GM19463 (cell line): Measurements from ENCODE around the gene ZDHHC24.

Experiments
- ATAC-seq: cut with Tn5 transposase; IDR thresholded peaks from one replicate; pipeline ENCODE4 v1.9.1; 2021; ENCODE audit warnings: mild to moderate bottlenecking, moderate library complexity; ENCODE audit not compliant: unreplicated experiment

The ZDHHC24 gene

GRCh38 chr11:66566221-66566620, 20.4 kb upstream of the ZDHHC24 start:
- no peak for ATAC-seq

GRCh38 chr11:66564984-66565383, 19.1 kb upstream of the ZDHHC24 start:
- no peak for ATAC-seq

- ATAC-seq = no peak
Measured at GRCh38 chr11:66564538-66564937, 18.7 kb upstream of the ZDHHC24 start.

GRCh38 chr11:66563832-66564231, 18.0 kb upstream of the ZDHHC24 start:
- ATAC-seq = no peak

GRCh38 chr11:66562907-66563583, 17.2 kb upstream of the ZDHHC24 start:
- ATAC-seq = no peak

GRCh38 chr11:66562275-66562674, 16.4 kb upstream of the ZDHHC24 start:
- no peak for ATAC-seq

GRCh38 chr11:66561975-66562248, 16.1 kb upstream of the ZDHHC24 start:
- no peak for ATAC-seq

- no peak for ATAC-seq
Measured at GRCh38 chr11:66561178-66561974, 15.5 kb upstream of the ZDHHC24 start.

GRCh38 chr11:66559866-66560676, 14.2 kb upstream of the ZDHHC24 start:
- ATAC-seq = no peak

- ATAC-seq = no peak
Measured at GRCh38 chr11:66559142-66559865, 13.5 kb upstream of the ZDHHC24 start.

- ATAC-seq = no peak
Measured at GRCh38 chr11:66557733-66558326, 12.0 kb upstream of the ZDHHC24 start.

GRCh38 chr11:66556086-66556485, 10.2 kb upstream of the ZDHHC24 start:
- ATAC-seq = no peak

- ATAC-seq = no peak
Measured at GRCh38 chr11:66555416-66555815, 9.6 kb upstream of the ZDHHC24 start.

- no peak for ATAC-seq
Measured at GRCh38 chr11:66554602-66555001, 8.8 kb upstream of the ZDHHC24 start.

GRCh38 chr11:66550887-66551286, 5.0 kb upstream of the ZDHHC24 start:
- no peak for ATAC-seq

- no peak for ATAC-seq
Measured at GRCh38 chr11:66549696-66550095, 3.8 kb upstream of the ZDHHC24 start.

GRCh38 chr11:66548774-66549630, 3.2 kb upstream of the ZDHHC24 start:
- ATAC-seq = no peak

- ATAC-seq = no peak
Measured at GRCh38 chr11:66548041-66548440, 2.2 kb upstream of the ZDHHC24 start.

- no peak for ATAC-seq
Measured at GRCh38 chr11:66547662-66548009, 1.8 kb upstream of the ZDHHC24 start.
